IPS-20b (cell line): ENCODE measurements around the gene MMGT1.

Experiments
- H3K27ac ChIP-seq: one replicate; pipeline ENCODE4 v1.5.1; 2013; ENCODE audit warnings: low read length
- H3K27me3 ChIP-seq: 2 replicates; pipeline ENCODE4 v1.6.1; 2013; ENCODE audit warnings: mild to moderate bottlenecking, low read length, inconsistent platforms; ENCODE audit not compliant: insufficient read depth
- H3K36me3 ChIP-seq: 2 replicates; pipeline ENCODE4 v1.6.1; 2013; ENCODE audit warnings: low read depth, mild to moderate bottlenecking, inconsistent platforms, low read length, moderate library complexity; ENCODE audit not compliant: insufficient read depth
- H3K4me1 ChIP-seq: 2 replicates; pipeline ENCODE4 v1.6.1; 2013; ENCODE audit warnings: mild to moderate bottlenecking, control low read depth, inconsistent platforms, low read length, moderate library complexity; ENCODE audit not compliant: insufficient read depth
- H3K4me3 ChIP-seq: 2 replicates; pipeline ENCODE4 v1.5.1; 2013; ENCODE audit warnings: mild to moderate bottlenecking, low read length, inconsistent platforms
- H3K9ac ChIP-seq: 2 replicates; pipeline ENCODE4 v1.6.1; 2013; ENCODE audit warnings: low read depth, mild to moderate bottlenecking, inconsistent platforms, low read length, moderate library complexity
- H3K9me3 ChIP-seq: 2 replicates; pipeline ENCODE4 v1.6.1; 2013; ENCODE audit warnings: mild to moderate bottlenecking, low read depth, low read length, inconsistent platforms; ENCODE audit not compliant: insufficient read depth

MMGT1 gene

GRCh38 chrX:135973548-135974278 lies at the start of gene MMGT1:
TSS of gene MMGT1 (minus strand) at chrX:135973988. CDS start at chrX:135973675, 313 bp downstream.
- H3K4me1 ChIP-seq, result no peaks in the 10 kb centered on the region
- no peaks in the 10 kb centered on the region for H3K27me3 ChIP-seq
- peak within 1 kb of the TSS; percentile 77 for H3K27ac ChIP-seq

GRCh38 chrX:136021903-136022302 lies 48.1 kb upstream of the MMGT1 start:
- H3K4me3 ChIP-seq, result no peak overlapping the region
- peaks cover 16% of the 10 kb centered on the region; the same call in 1 of the 2 replicates for H3K36me3 ChIP-seq
- H3K27me3 ChIP-seq, result no peaks in the 10 kb centered on the region
- no peak overlapping the region for H3K27ac ChIP-seq
- no peak overlapping the region for H3K9ac ChIP-seq
- H3K9me3 ChIP-seq, result no peaks in the 10 kb centered on the region
- no peaks in the 10 kb centered on the region for H3K4me1 ChIP-seq

More at GRCh38 chrX:135973548-135974278, at the start of gene MMGT1:
- Histone ChIP-seq H3K9ac (peak within 1 kb of the TSS; percentile 86; the same call in 1 of the 2 replicates), H3K9me3 (no peaks in the 10 kb centered on the region), H3K4me3 (peak within 1 kb of the TSS; percentile 97), H3K36me3 (no peaks in the 10 kb centered on the region)

DNA sequence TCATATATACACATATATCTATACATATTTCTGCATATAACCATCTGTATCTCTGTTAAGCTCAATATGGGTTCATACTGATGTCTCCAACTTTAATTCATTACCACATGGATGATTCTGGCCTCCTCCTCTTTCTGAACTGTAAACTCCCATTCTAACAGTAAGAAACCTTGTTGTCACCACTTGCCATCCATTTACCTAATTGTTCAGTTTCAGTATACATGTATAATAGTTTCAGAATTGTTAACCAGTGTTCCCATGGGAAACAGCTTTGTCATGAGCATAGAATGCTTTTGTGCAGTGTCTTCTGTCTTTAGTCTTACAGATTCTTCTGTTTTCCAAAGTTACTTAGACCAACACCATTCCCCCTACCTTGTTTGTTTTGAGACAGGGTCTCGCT lies 47.4 kb upstream of the MMGT1 start:
- Histone ChIP-seq H3K36me3 (peaks cover 16% of the 10 kb centered on the region; the same call in 1 of the 2 replicates), H3K4me3 (no peak overlapping the region), H3K27me3 (no peaks in the 10 kb centered on the region), H3K27ac (no peak overlapping the region), H3K9me3 (no peaks in the 10 kb centered on the region), H3K4me1 (no peaks in the 10 kb centered on the region), H3K9ac (no peak overlapping the region)

DNA sequence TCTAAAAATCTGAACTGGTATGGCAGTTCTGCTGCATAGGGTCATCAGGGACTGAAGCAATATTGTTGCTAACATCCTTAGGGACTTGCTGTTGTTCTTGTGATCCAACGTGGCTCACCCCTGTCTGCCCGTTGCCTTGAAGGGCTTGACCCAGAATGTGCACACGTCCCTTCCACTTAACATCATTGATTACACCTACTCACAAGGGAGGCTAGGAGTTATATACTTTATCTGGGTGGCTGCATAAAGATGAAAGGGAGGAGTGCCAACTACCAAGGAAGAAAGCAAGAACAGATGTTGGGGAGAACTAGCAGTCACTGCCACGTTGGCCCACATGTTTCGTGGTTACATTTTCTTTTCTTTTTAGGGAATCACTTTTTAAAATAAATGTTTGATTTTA lies 45.4 kb upstream of the MMGT1 start:
- Histone ChIP-seq H3K27ac (no peak overlapping the region), H3K4me1 (no peaks in the 10 kb centered on the region), H3K9me3 (no peaks in the 10 kb centered on the region), H3K4me3 (no peak overlapping the region), H3K36me3 (peaks cover 16% of the 10 kb centered on the region; the same call in 1 of the 2 replicates), H3K27me3 (no peaks in the 10 kb centered on the region), H3K9ac (no peak overlapping the region)

DNA sequence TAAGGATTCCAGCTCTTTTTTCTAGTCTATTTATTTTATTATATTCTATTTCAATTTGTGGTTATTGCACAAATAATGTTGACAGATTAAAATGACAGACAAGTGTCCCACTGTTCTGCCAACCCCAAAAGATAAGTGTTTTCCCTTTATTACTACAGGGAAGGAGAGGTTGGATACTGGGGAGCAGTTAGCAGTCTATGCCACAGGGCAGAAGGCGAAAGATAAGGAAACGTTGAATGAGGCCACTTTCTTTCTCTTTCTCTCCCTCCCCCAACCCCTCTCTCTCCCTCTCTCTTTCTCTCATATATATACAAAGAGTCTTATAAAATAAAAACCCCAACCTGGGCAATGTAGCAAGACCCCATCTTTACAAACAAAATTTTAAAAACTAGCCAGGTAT lies 43.1 kb upstream of the MMGT1 start:
- H3K27me3 ChIP-seq, result no peaks in the 10 kb centered on the region
- no peak overlapping the region for H3K27ac ChIP-seq
- no peak overlapping the region for H3K4me3 ChIP-seq
- H3K9me3 ChIP-seq, result no peaks in the 10 kb centered on the region
- H3K9ac ChIP-seq, result no peak overlapping the region
- H3K36me3 ChIP-seq, result peaks cover 25% of the 10 kb centered on the region; the same call in 1 of the 2 replicates
- no peaks in the 10 kb centered on the region for H3K4me1 ChIP-seq

DNA sequence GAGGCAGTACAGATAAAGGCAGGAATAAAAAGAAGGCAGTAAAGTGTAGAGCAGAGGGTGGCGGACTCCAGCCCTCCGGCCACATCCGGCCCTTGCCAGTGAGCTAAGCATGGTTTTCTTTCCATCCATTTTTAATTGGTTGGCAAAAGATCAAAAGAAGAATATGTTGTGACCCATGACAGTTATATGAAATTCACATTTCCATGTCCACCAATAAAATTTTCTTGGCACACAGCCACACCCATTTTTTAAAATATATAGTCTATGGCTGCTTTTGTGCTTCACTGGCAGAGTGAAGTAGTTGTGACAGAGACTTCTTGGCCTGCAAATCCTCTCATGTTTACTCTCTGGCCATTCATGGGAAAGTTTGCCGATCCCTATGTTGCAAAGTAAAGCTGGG lies 41.2 kb upstream of the MMGT1 start:
- H3K9me3 ChIP-seq, result no peaks in the 10 kb centered on the region
- H3K27ac ChIP-seq, result no peak overlapping the region
- H3K4me1 ChIP-seq, result no peaks in the 10 kb centered on the region
- H3K27me3 ChIP-seq, result no peaks in the 10 kb centered on the region
- H3K4me3 ChIP-seq, result no peak overlapping the region
- H3K36me3 ChIP-seq, result peaks cover 25% of the 10 kb centered on the region; the same call in 1 of the 2 replicates
- no peak overlapping the region for H3K9ac ChIP-seq

- no peaks in the 10 kb centered on the region for H3K27me3 ChIP-seq
These were observed 14.5 kb upstream of the MMGT1 start for GRCh38 chrX:135988245-135988644.

GRCh38 chrX:135985973-135986310 lies 12.2 kb upstream of the MMGT1 start:
- Histone ChIP-seq H3K27me3 (no peaks in the 10 kb centered on the region), H3K4me3 (peak overlapping the region; percentile 83), H3K9me3 (no peaks in the 10 kb centered on the region), H3K9ac (peak overlapping the region; percentile 79; the same call in 1 of the 2 replicates), H3K27ac (no peak overlapping the region), H3K4me1 (peaks cover 3% of the 10 kb centered on the region; the same call in 1 of the 2 replicates), H3K36me3 (no peaks in the 10 kb centered on the region)

More at GRCh38 chrX:135988245-135988644, 14.5 kb upstream of the MMGT1 start:
- H3K36me3 ChIP-seq, result no peaks in the 10 kb centered on the region
- peaks cover 3% of the 10 kb centered on the region; the same call in 1 of the 2 replicates for H3K4me1 ChIP-seq
- no peak overlapping the region for H3K27ac ChIP-seq
- no peak overlapping the region for H3K4me3 ChIP-seq
- H3K9me3 ChIP-seq, result no peaks in the 10 kb centered on the region
- no peak overlapping the region for H3K9ac ChIP-seq

DNA sequence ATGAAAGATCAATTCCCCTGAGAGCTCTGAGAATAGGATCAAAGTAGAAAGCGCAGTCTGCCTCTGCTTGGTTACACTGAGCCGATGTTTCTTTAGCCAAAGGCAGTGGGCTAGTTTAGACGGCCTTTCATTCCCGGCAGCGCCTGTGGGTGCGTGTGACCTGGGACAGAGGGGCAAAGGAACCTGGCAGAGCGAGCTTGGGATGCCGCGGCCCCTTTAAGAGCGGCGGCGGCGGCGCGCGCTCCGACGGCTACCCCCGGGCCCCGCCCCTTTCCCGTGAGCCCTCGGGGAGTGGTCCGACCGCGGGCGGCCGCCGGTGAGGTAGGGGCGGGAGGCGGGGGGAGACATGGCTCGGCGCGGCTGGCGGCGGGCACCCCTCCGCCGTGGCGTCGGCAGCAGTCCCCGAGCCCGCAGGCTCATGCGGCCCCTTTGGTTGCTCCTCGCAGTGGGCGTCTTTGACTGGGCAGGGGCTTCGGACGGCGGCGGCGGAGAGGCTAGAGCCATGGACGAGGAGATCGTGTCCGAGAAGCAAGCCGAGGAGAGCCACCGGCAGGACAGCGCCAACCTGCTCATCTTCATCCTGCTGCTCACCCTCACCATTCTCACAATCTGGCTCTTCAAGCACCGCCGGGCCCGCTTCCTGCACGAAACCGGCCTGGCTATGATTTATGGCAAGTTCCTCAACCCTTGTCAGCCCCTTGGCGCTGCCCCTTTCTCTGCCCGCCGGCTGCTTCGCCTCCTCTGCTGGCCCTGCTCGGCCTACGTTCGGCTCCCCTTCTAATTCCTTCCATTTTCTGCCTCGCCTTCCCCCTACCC lies 11.6 kb upstream of the MMGT1 start, which contains the start of gene SLC9A6:
Gene SLC9A6 (plus strand): TSS at position 279 of the 816 bp plus-strand sequence. CDS start 224 bp downstream, at position 503.
- Histone ChIP-seq H3K36me3 (no peaks in the 10 kb centered on the region), H3K9ac (peak within 1 kb of the TSS; percentile 79; the same call in 1 of the 2 replicates), H3K9me3 (no peaks in the 10 kb centered on the region), H3K27ac (peak within 1 kb of the TSS; percentile 12), H3K27me3 (no peaks in the 10 kb centered on the region), H3K4me1 (peaks cover 3% of the 10 kb centered on the region; the same call in 1 of the 2 replicates), H3K4me3 (peak within 1 kb of the TSS; percentile 83)

GRCh38 chrX:135984791-135985156 lies 11.0 kb upstream of the MMGT1 start:
- peak overlapping the region; percentile 12 for H3K27ac ChIP-seq
- peak overlapping the region; percentile 78; the same call in 1 of the 2 replicates for H3K9ac ChIP-seq
- no peaks in the 10 kb centered on the region for H3K9me3 ChIP-seq
- H3K4me1 ChIP-seq, result peaks cover 3% of the 10 kb centered on the region; the same call in 1 of the 2 replicates
- H3K4me3 ChIP-seq, result peak overlapping the region; percentile 83
- H3K36me3 ChIP-seq, result no peaks in the 10 kb centered on the region
- no peaks in the 10 kb centered on the region for H3K27me3 ChIP-seq

GRCh38 chrX:135984256-135984655 lies 10.5 kb upstream of the MMGT1 start:
- H3K27ac ChIP-seq, result peak overlapping the region; percentile 12
- peak overlapping the region; percentile 83 for H3K4me3 ChIP-seq
- peaks cover 3% of the 10 kb centered on the region; the same call in 1 of the 2 replicates for H3K4me1 ChIP-seq
- H3K9ac ChIP-seq, result peak overlapping the region; percentile 78; the same call in 1 of the 2 replicates
- H3K27me3 ChIP-seq, result no peaks in the 10 kb centered on the region
- no peaks in the 10 kb centered on the region for H3K9me3 ChIP-seq
- H3K36me3 ChIP-seq, result no peaks in the 10 kb centered on the region
